ENCODE measurements around the gene SELENOO. TPM values are rescaled to one million over a fixed set of nuclear protein-coding genes. Genes with fewer than 3 reads are reported as not detected.

SELENOO gene
- total RNA-seq, 2 experiments from 2014 or later = 26.0 to 26.1 TPM

DNA sequence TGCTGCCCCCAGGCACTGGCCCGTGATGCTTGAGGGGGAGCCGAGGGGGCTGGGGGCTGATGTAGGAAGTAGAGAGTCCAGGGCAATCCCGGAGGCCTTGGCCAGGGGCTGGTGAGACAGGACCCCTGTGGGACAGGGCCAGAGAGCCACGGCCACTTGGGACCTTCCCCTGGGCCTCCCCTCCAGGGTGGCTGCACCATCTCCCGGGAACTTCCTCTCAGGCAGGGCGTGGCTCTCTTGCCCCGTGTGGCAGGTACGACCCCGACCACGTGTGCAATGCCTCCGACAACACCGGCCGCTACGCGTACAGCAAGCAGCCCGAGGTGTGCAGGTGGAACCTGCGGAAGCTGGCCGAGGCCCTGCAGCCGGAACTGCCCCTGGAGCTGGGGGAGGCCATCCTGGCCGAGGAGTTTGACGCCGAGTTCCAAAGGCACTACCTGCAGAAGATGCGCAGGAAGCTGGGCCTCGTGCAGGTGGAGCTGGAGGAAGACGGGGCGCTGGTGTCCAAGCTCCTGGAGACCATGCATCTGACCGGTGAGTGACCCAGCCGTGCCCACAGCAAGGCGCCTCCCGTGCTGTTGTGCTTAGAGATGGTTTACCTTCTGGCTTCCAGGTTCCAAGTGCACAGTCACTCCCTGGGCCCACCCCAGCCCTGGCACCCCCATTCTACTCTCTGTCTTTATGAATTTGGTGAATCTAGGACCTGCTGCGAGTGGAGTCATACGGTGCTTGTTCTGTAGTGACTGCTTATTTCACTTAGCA is 9.7 kb downstream of the SELENOO start:
- Mint-ChIP-seq H3K4me3 (no peak overlapping the region), H3K36me3 (ENCODE audit: low read depth) (peaks cover 56% of the 10 kb centered on the region), H3K9me3 (no peaks in the 10 kb centered on the region), H3K4me1 (ENCODE audit: low read depth) (peaks cover 21% of the 10 kb centered on the region), H3K27ac (no peak overlapping the region), H3K27me3 (no peaks in the 10 kb centered on the region)
- Histone ChIP-seq H3K36me3 (ENCODE audit: insufficient read depth, low read length) (peaks cover 69% of the 10 kb centered on the region), H3K27me3 (ENCODE audit: control insufficient read depth in 1 of 2, insufficient read depth in 2 of 2, low read length in 2 of 2) (no peaks in the 10 kb centered on the region), H3K4me3 (ENCODE audit: low read length) (no peak overlapping the region), H3K4me1 (ENCODE audit: insufficient read depth, low read length) (peaks cover 20% of the 10 kb centered on the region), H3K9me3 (ENCODE audit: control insufficient read depth in 1 of 2, insufficient read depth in 1 of 2, low read length in 2 of 2) (no peaks in the 10 kb centered on the region), H3K27ac (ENCODE audit: low read depth in 1 of 2, low read length in 2 of 2) (no peak overlapping the region)
- CTCF ChIA-PET = interaction anchor here (1.4 kb wide), 1 partner anchor 62 kb away, joined by 6 read pairs; no protein-coding TSS in a partner anchor
- ATAC-seq (ENCODE audit: poor library complexity) (no peak), DNase-seq (peak in 1 of 14 experiments; percentile 39)
- intact Hi-C loops (cut with DNase I, micrococcal nuclease) = no loop called here
- POLR2A ChIA-PET = interaction anchor here (1.2 kb wide), 1 partner anchor 34 kb away, joined by 5 read pairs; the partner anchor contains the start of gene TUBGCP6
- TF ChIP-seq, protein P1, sequence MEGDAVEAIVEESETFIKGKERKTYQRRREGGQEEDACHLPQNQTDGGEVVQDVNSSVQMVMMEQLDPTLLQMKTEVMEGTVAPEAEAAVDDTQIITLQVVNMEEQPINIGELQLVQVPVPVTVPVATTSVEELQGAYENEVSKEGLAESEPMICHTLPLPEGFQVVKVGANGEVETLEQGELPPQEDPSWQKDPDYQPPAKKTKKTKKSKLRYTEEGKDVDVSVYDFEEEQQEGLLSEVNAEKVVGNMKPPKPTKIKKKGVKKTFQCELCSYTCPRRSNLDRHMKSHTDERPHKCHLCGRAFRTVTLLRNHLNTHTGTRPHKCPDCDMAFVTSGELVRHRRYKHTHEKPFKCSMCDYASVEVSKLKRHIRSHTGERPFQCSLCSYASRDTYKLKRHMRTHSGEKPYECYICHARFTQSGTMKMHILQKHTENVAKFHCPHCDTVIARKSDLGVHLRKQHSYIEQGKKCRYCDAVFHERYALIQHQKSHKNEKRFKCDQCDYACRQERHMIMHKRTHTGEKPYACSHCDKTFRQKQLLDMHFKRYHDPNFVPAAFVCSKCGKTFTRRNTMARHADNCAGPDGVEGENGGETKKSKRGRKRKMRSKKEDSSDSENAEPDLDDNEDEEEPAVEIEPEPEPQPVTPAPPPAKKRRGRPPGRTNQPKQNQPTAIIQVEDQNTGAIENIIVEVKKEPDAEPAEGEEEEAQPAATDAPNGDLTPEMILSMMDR (IDR thresholded peaks at IDR 0.05) = no peak

DNA sequence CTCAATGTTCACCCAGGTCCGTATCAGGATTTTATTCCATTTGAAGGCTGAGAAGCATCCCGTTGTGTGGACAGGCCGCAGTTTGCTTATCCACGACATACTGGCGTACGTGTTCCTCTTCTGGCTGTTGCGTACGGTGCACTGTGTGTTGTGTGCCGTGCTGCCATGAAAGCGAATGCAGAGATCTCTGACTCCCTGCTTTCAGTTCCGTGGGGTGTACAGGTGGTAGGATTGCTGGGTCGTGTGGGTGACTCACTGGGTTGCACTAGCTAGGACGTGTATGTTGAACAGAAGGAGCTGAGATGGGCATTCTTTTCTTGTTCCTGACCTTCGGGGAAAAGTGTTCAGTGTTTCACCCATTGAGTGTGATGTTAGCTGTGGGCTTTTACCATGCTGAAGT is 10.3 kb downstream of the SELENOO start:
- TF ChIP-seq, protein P1 (IDR thresholded peaks at IDR 0.05) = no peak
- Mint-ChIP-seq H3K4me3 (no peak overlapping the region), H3K27ac (no peak overlapping the region), H3K36me3 (ENCODE audit: low read depth) (peaks cover 61% of the 10 kb centered on the region), H3K9me3 (no peaks in the 10 kb centered on the region), H3K4me1 (ENCODE audit: low read depth) (peaks cover 21% of the 10 kb centered on the region), H3K27me3 (no peaks in the 10 kb centered on the region)
- H3K27me3 ChIP-seq (ENCODE audit: control insufficient read depth in 1 of 2, insufficient read depth in 2 of 2, low read length in 2 of 2) = no peaks in the 10 kb centered on the region
- ChIA-PET POLR2A (interaction anchor here (1.2 kb wide), 1 partner anchor 33 kb away, joined by 5 read pairs; the partner anchor contains the start of gene TUBGCP6), CTCF (interaction anchor here (1.4 kb wide), 1 partner anchor 62 kb away, joined by 6 read pairs; no protein-coding TSS in a partner anchor)
- no peak overlapping the region for H3K27ac ChIP-seq (ENCODE audit: low read depth in 1 of 2, low read length in 2 of 2)
- H3K4me1 ChIP-seq (ENCODE audit: insufficient read depth, low read length) = peaks cover 20% of the 10 kb centered on the region
- intact Hi-C loops (cut with DNase I, micrococcal nuclease) = no loop called here
- no peak overlapping the region for H3K4me3 ChIP-seq (ENCODE audit: low read length)
- H3K9me3 ChIP-seq (ENCODE audit: control insufficient read depth in 1 of 2, insufficient read depth in 1 of 2, low read length in 2 of 2) = no peaks in the 10 kb centered on the region
- ATAC-seq (ENCODE audit: poor library complexity) = no peak
- DNase-seq = no peak
- H3K36me3 ChIP-seq (ENCODE audit: insufficient read depth, low read length) = peaks cover 71% of the 10 kb centered on the region

DNA sequence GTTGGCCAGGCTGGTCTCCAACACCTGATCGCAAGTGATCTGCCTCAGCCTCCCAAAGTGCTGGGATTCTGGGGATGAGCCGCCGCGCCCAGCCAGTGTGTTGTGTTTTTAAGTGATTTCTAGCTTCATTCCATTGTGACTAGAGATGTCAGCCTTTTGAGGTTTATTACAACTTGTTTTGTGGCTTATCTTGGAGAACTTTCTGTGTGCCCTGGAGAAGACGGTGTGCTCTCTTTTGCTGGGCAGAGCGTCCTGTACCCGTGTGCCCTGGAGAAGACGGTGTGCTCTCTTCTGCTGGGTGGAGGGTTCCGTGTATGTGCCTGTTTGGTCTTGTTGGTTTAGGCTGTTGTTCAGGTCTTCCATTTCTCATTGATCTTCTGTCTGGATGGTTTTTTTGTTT is 12.5 kb downstream of the SELENOO start:
- peaks cover 63% of the 10 kb centered on the region for H3K36me3 Mint-ChIP-seq (ENCODE audit: low read depth)
- H3K36me3 ChIP-seq (ENCODE audit: insufficient read depth, low read length) = peaks cover 71% of the 10 kb centered on the region
- H3K27ac ChIP-seq (ENCODE audit: low read depth in 1 of 2, low read length in 2 of 2) = no peak overlapping the region
- peak overlapping the region; percentile 39 for H3K27ac Mint-ChIP-seq
- CTCF ChIA-PET = interaction anchor here (1.2 kb wide), 1 partner anchor 64 kb away, joined by 3 read pairs; no protein-coding TSS in a partner anchor
- no peaks in the 10 kb centered on the region for H3K9me3 ChIP-seq (ENCODE audit: control insufficient read depth in 1 of 2, insufficient read depth in 1 of 2, low read length in 2 of 2)
- H3K27me3 Mint-ChIP-seq = no peaks in the 10 kb centered on the region
- H3K27me3 ChIP-seq (ENCODE audit: control insufficient read depth in 1 of 2, insufficient read depth in 2 of 2, low read length in 2 of 2) = no peaks in the 10 kb centered on the region
- intact Hi-C loops (cut with DNase I, micrococcal nuclease) = no loop called here
- no peak for DNase-seq
- H3K4me3 Mint-ChIP-seq = no peak overlapping the region
- TF ChIP-seq, protein P1 (IDR thresholded peaks at IDR 0.05) = no peak
- peaks cover 21% of the 10 kb centered on the region for H3K4me1 Mint-ChIP-seq (ENCODE audit: low read depth)
- ATAC-seq (ENCODE audit: poor library complexity) = no peak
- no peaks in the 10 kb centered on the region for H3K9me3 Mint-ChIP-seq
- H3K4me3 ChIP-seq (ENCODE audit: low read length) = no peak overlapping the region
- POLR2A ChIA-PET = no interaction called here
- peaks cover 18% of the 10 kb centered on the region for H3K4me1 ChIP-seq (ENCODE audit: insufficient read depth, low read length)
